Measurements from ENCODE around the gene TNFSF8.

DNA sequence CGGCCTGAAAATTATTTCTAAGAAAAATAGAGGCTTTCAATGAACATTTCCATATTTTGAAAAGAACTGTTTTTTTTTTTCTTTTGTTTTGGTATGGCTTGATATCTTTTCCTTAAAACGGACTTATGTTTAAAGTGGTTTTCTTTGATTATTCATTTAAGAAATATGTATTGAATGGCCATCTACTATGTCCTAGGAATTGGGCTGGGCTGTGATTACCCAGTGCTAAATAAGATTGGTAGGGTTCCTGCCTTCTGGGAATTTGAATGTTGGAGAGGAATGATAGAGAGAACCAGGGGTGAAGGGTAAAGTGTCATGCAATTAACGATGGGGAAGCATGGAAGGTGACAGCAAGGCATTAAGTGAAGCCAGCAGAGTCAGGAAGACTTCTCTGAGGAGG lies 33.2 kb downstream of the TNFSF8 start:
- TF ChIP-seq ESRRG (CRISPR knock-in tag; IDR thresholded peaks at IDR 0.05) (no peak), ZFP3 (CRISPR knock-in tag; IDR thresholded peaks at IDR 0.05) (no peak), ZC3H10 (CRISPR knock-in tag; IDR thresholded peaks at IDR 0.05) (no peak), ARNTL (CRISPR knock-in tag; IDR thresholded peaks at IDR 0.05; ENCODE audit: borderline replicate concordance, low read depth) (no peak), RARB (CRISPR knock-in tag; IDR thresholded peaks at IDR 0.05) (no peak), TCF4 (CRISPR knock-in tag; IDR thresholded peaks at IDR 0.05; ENCODE audit: borderline replicate concordance) (no peak), GLIS3 (CRISPR knock-in tag; IDR thresholded peaks at IDR 0.05) (no peak), SNAI2 (CRISPR knock-in tag; IDR thresholded peaks at IDR 0.05) (no peak), ZNF8 (CRISPR knock-in tag; IDR thresholded peaks at IDR 0.05) (no peak), CSDC2 (CRISPR knock-in tag; IDR thresholded peaks at IDR 0.05) (no peak), CREB5 (CRISPR knock-in tag; IDR thresholded peaks at IDR 0.05; ENCODE audit: low read depth) (no peak)
- TF ChIP-seq, protein P1, sequence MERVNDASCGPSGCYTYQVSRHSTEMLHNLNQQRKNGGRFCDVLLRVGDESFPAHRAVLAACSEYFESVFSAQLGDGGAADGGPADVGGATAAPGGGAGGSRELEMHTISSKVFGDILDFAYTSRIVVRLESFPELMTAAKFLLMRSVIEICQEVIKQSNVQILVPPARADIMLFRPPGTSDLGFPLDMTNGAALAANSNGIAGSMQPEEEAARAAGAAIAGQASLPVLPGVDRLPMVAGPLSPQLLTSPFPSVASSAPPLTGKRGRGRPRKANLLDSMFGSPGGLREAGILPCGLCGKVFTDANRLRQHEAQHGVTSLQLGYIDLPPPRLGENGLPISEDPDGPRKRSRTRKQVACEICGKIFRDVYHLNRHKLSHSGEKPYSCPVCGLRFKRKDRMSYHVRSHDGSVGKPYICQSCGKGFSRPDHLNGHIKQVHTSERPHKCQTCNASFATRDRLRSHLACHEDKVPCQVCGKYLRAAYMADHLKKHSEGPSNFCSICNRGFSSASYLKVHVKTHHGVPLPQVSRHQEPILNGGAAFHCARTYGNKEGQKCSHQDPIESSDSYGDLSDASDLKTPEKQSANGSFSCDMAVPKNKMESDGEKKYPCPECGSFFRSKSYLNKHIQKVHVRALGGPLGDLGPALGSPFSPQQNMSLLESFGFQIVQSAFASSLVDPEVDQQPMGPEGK (CRISPR knock-in tag; IDR thresholded peaks at IDR 0.05; ENCODE audit: borderline replicate concordance), result no peak
